GM12873 (cell line): ENCODE data around the gene AFAP1L2.

Source experiments
- CTCF ChIP-seq: IDR thresholded peaks from 2 replicates; pipeline ENCODE4 v1.5.1; 2012; ENCODE audit warnings: low read depth, mild to moderate bottlenecking, moderate library complexity, low read length, control low read depth; ENCODE audit not compliant: insufficient read depth; ENCODE audit errors: missing control alignments

AFAP1L2 gene

GRCh38 chr10:114386452-114386851 lies 17.9 kb downstream of the AFAP1L2 start:
- peak; percentile 18 for TF ChIP-seq CTCF

- TF ChIP-seq CTCF = no peak
These were observed 18.7 kb downstream of the AFAP1L2 start for GRCh38 chr10:114385557-114385956.

GRCh38 chr10:114384601-114385000 lies 19.7 kb downstream of the AFAP1L2 start:
- no peak for TF ChIP-seq CTCF

GRCh38 chr10:114384181-114384580 lies 20.1 kb downstream of the AFAP1L2 start:
- TF ChIP-seq CTCF = no peak

DNA sequence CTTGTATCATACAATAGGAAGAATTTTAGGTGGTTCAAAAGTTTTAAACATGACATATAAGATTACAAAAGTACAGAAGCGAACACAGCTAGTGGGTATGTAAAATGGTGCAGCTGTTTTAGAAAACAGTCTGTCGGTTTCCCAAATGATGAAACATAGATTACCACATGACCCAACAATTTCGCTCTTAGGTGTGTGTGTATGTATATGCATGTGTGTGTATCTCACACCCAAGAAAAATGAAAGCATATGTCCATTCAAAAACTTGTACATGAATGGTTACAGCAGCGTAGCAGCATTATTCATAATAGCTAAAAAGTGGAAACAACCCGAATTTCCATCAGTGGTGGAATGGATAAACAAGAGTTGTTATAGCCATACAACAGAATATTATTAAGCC lies 23.5 kb downstream of the AFAP1L2 start:
- no peak for TF ChIP-seq CTCF

DNA sequence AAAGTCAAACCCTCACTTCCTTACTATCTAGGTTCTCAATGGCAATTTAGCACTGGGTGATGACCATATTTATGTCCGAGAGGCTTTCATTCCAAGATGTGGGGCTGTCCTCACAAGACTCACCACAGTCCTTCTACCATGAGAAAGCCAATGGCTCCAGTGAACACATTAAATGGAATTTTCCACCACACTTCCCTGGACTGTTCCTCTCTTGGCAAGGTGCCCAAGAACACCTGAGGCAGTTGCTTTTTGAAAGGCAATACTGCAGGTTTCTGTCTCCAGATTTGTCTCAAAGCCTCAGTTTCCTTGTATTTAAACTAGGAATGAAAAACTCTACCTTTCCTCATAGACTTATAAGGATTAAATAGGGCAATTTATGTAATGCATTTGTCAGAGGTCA lies 24.2 kb downstream of the AFAP1L2 start:
- no peak for TF ChIP-seq CTCF

DNA sequence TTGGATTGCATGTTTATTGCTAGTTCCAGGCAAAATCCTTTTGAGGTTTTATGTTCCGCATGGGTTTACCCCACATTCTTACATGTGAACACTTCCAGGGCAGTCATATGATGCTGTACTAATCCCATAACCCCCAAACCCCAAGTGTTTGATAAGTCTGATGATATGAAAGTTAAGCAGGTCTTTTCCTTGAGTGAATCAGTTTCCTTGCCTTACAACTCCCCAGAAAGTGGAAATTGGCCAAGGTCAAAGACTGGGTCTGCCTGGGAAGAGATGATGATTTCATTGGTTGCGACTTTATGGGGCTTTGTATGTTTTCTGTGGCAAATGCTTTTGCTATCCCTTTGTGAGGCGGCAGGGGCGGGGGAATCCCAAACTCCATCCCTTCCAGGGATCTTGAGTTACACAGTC lies 24.7 kb downstream of the AFAP1L2 start:
- TF ChIP-seq CTCF = no peak
